C4-2B (cell line): ENCODE results near the gene HELQ.
"Not testable (repeated sequence)": the region's sequence is repeated elsewhere in the genome, so short reads cannot be mapped to it uniquely, and the experiment has no call there.

Experiments
- H3K27ac ChIP-seq: fragments of 450-650 bp; 2 replicates; pipeline ENCODE4 v1.5.1; 2017
- CTCF ChIP-seq: fragments of 450-650 bp; conservative IDR thresholded peaks from 2 replicates; pipeline ENCODE4 v1.5.1; 2017; ENCODE audit warnings: mild to moderate bottlenecking
- ZFX ChIP-seq: fragments of 450-650 bp; IDR thresholded peaks from 2 replicates; pipeline ENCODE4 v1.6.1; 2017

The HELQ gene

GRCh38 chr4:83455281-83456183, at the start of gene HELQ, which contains the start of gene MRPS18C:
Gene HELQ (minus strand): TSS chr4:83455823. CDS start chr4:83455693, 130 bp downstream.
Gene MRPS18C (plus strand): TSS chr4:83456058. CDS start chr4:83456078, 20 bp downstream.
- H3K27ac ChIP-seq = peak within 1 kb of the TSS; percentile 95
- TF ChIP-seq CTCF (no peak; the same call in 1 of the 2 replicates), ZFX (no peak)

GRCh38 chr4:83504996-83505395, 49.4 kb upstream of the HELQ start:
- TF ChIP-seq ZFX = no peak
- no peak for TF ChIP-seq CTCF
- no peak overlapping the region for H3K27ac ChIP-seq

GRCh38 chr4:83504503-83504902, 48.9 kb upstream of the HELQ start:
- TF ChIP-seq ZFX (no peak), CTCF (no peak)
- no peak overlapping the region for H3K27ac ChIP-seq

- H3K27ac ChIP-seq = no peak overlapping the region
- no peak for TF ChIP-seq ZFX
- no peak for TF ChIP-seq CTCF
These were observed 48.4 kb upstream of the HELQ start for GRCh38 chr4:83503974-83504373.

GRCh38 chr4:83501671-83502070, 46.0 kb upstream of the HELQ start:
- not testable (repeated sequence) for H3K27ac ChIP-seq

GRCh38 chr4:83498187-83498586, 42.6 kb upstream of the HELQ start:
- TF ChIP-seq CTCF = no peak
- no peak for TF ChIP-seq ZFX
- no peak overlapping the region for H3K27ac ChIP-seq

GRCh38 chr4:83496085-83496917, 40.7 kb upstream of the HELQ start:
- not testable (repeated sequence) for H3K27ac ChIP-seq

GRCh38 chr4:83490876-83491450, 35.3 kb upstream of the HELQ start:
- TF ChIP-seq CTCF = peak; percentile 89
- no peak for TF ChIP-seq ZFX

More at GRCh38 chr4:83490876-83491450, 35.3 kb upstream of the HELQ start:
- H3K27ac ChIP-seq = no peak overlapping the region
